Tibial nerve (tissue), 3 donors: ENCODE results near the gene RUFY1.
"Not testable (repeated sequence)": the region's sequence is repeated elsewhere in the genome, so short reads cannot be mapped to it uniquely, and the experiment has no call there.

ENCODE experiments used
- CTCF ChIP-seq, 5 experiments: fragments of 200-600 bp in 3 of 5; fragments of 450-650 bp in 2 of 5; sonication (generic) in 3 of 5; IDR thresholded peaks; one replicate each; pipeline ENCODE4 v1.5.1; 2016 to 2019; ENCODE audit warnings: antibody characterized with exemption in 5 of 5, mild to moderate bottlenecking in 3 of 5, moderate library complexity in 2 of 5
- POLR2A ChIP-seq, 2 donors: fragments of 450-650 bp; IDR thresholded peaks; one replicate each; pipeline ENCODE4 v1.6.1; 2017; ENCODE audit warnings: antibody characterized with exemption in 2 of 2, mild to moderate bottlenecking in 2 of 2, moderate library complexity in 2 of 2

- TF ChIP-seq CTCF, POLR2A (IDR thresholded peaks at IDR 0.05): not testable (repeated sequence)
Measured at GRCh38 chr5:179658179-179658856, 108.0 kb downstream of the RUFY1 start.
